OCI-M1 (cell line): ENCODE measurements around the gene C19orf67.

ENCODE experiments used
- DNase-seq: peaks from one replicate; lab custom pipeline; 2025; lab: John Stamatoyannopoulos, UW

Gene C19orf67

GRCh38 chr19:14081797-14082674 is 3.5 kb downstream of the C19orf67 start:
- DNase-seq, result peak; percentile 86

- peak; percentile 100 for DNase-seq
These were observed 4.4 kb downstream of the C19orf67 start for GRCh38 chr19:14080887-14081796.

GRCh38 chr19:14078411-14078810 is 7.2 kb downstream of the C19orf67 start:
- DNase-seq, result no peak

- no peak for DNase-seq
These were observed 11.4 kb downstream of the C19orf67 start for GRCh38 chr19:14073925-14074838.

- peak; percentile 99 for DNase-seq
These were observed 12.2 kb downstream of the C19orf67 start for GRCh38 chr19:14073261-14073924.

- DNase-seq, result peak; percentile 84
These were observed 12.9 kb downstream of the C19orf67 start, which contains the start of gene MISP3 for GRCh38 chr19:14072535-14073260. Gene MISP3 (plus strand): TSS chr19:14072786. CDS start chr19:14073310, 524 bp downstream.

- no peak for DNase-seq
These were observed 15.1 kb downstream of the C19orf67 start for GRCh38 chr19:14070268-14071050.

GRCh38 chr19:14066134-14066533 is 19.4 kb downstream of the C19orf67 start:
- no peak for DNase-seq

- DNase-seq, result no peak
These were observed 22.5 kb downstream of the C19orf67 start for GRCh38 chr19:14063105-14063504.

GRCh38 chr19:14062558-14062855 is 23.1 kb downstream of the C19orf67 start:
- no peak for DNase-seq

GRCh38 chr19:14061751-14062557 is 23.6 kb downstream of the C19orf67 start, which contains the start of gene PALM3:
Gene PALM3 (minus strand): TSS chr19:14062076. CDS start chr19:14061980, 96 bp downstream.
- DNase-seq, result no peak

GRCh38 chr19:14061081-14061749 is 24.4 kb downstream of the C19orf67 start:
- peak; percentile 66 for DNase-seq

GRCh38 chr19:14059652-14060155 is 25.9 kb downstream of the C19orf67 start:
- peak; percentile 80 for DNase-seq

GRCh38 chr19:14059093-14059480 is 26.5 kb downstream of the C19orf67 start:
- peak; percentile 78 for DNase-seq

GRCh38 chr19:14058182-14059092 is 27.1 kb downstream of the C19orf67 start:
- no peak for DNase-seq

GRCh38 chr19:14056741-14057356 is 28.7 kb downstream of the C19orf67 start:
- DNase-seq, result peak; percentile 61
